Tibial nerve (tissue), 4 donors: ENCODE measurements around the gene OTOF. TPM values are rescaled to one million over a fixed set of nuclear protein-coding genes. Genes with fewer than 3 reads are reported as not detected.

Experiments
- DNase-seq, 2 donors: peaks; one replicate each; pipeline ENCODE4 v3.0.0-alpha.2; 2019; ENCODE audit warnings: low spot score in 2 of 2
- H3K27ac ChIP-seq, 4 donors: fragments of 200-600 bp; sonication (generic) in 3 of 4; one replicate each; pipeline ENCODE4 v1.5.1; 2017 to 2019; ENCODE audit warnings: mild to moderate bottlenecking in 1 of 4
- H3K27me3 ChIP-seq, 2 donors: fragments of 200-600 bp; sonication (generic) in 1 of 2; one replicate each; pipeline versions ENCODE4 v1.5.1 to v1.6.0; 2017 to 2019
- H3K36me3 ChIP-seq, 3 donors: fragments of 200-600 bp; sonication (generic); one replicate each; pipeline ENCODE4 v1.5.1; 2018 to 2019
- H3K4me1 ChIP-seq, 4 donors: fragments of 200-600 bp; sonication (generic) in 3 of 4; one replicate each; pipeline ENCODE4 v1.5.1; 2017 to 2019
- H3K4me3 ChIP-seq, 4 donors: fragments of 200-600 bp; sonication (generic) in 3 of 4; one replicate each; pipeline ENCODE4 v1.5.1; 2017 to 2019; ENCODE audit warnings: mild to moderate bottlenecking in 1 of 4, moderate library complexity in 1 of 4
- H3K9me3 ChIP-seq, 4 donors: fragments of 200-600 bp; sonication (generic) in 3 of 4; one replicate each; pipeline ENCODE4 v1.5.1; 2017 to 2019
- CTCF ChIP-seq, 5 experiments: fragments of 200-600 bp in 3 of 5; fragments of 450-650 bp in 2 of 5; sonication (generic) in 3 of 5; IDR thresholded peaks; one replicate each; pipeline ENCODE4 v1.5.1; 2016 to 2019; ENCODE audit warnings: antibody characterized with exemption in 5 of 5, mild to moderate bottlenecking in 3 of 5, moderate library complexity in 2 of 5
- EP300 ChIP-seq, 2 donors: sonication (generic); formaldehyde crosslinking; IDR thresholded peaks; one replicate each; pipeline ENCODE4 v1.6.1; 2017; ENCODE audit warnings: antibody characterized with exemption in 2 of 2, mild to moderate bottlenecking in 1 of 2
- POLR2A ChIP-seq, 2 donors: fragments of 450-650 bp; IDR thresholded peaks; one replicate each; pipeline ENCODE4 v1.6.1; 2017; ENCODE audit warnings: antibody characterized with exemption in 2 of 2, mild to moderate bottlenecking in 2 of 2, moderate library complexity in 2 of 2
- WGBS, 2 donors: methylation state at CpG; one replicate each; pipeline ENCODE4 v1.1.5; 2018; 5-methylcytosine and 5-hydroxymethylcytosine counted together
- total RNA-seq, 4 donors: library from RNA; depleted of rRNA; stranded (reverse); fragments of >200 nt; gene quantifications; one replicate each; pipeline ENCODE4 v1.1.0, GENCODE V29; 2016

The OTOF gene
- under 1 TPM in 3 of 4 donors, not detected in 1; under 0.01 to 0.30 (median 0.22) TPM for total RNA-seq

- no peak for TF ChIP-seq CTCF (IDR thresholded peaks at IDR 0.05)
- no peak for TF ChIP-seq EP300 (IDR thresholded peaks at IDR 0.05)
- TF ChIP-seq POLR2A (IDR thresholded peaks at IDR 0.05), result no peak
- 12 to 13% methylated on average over 3 of the region's 3 CpGs for WGBS, 2 donors
- H3K4me1 ChIP-seq, result peaks cover 0 to 10% (median 0%) of the 10 kb centered on the region in 4 donors
Observed at GRCh38 chr2:26477911-26478253, at the start of gene OTOF. OTOF (minus strand) TSS chr2:26478124.

GRCh38 chr2:26526589-26526988, 48.7 kb upstream of the OTOF start:
- no peaks in the 10 kb centered on the region for H3K9me3 ChIP-seq
- 84 to 86% methylated on average over 2 of the region's 2 CpGs for WGBS, 2 donors
- no peak for DNase-seq
- TF ChIP-seq EP300 (IDR thresholded peaks at IDR 0.05) (no peak), POLR2A (IDR thresholded peaks at IDR 0.05) (no peak), CTCF (IDR thresholded peaks at IDR 0.05) (no peak)
- no peaks in the 10 kb centered on the region for H3K4me1 ChIP-seq
- no peak overlapping the region for H3K27ac ChIP-seq
- no peaks in the 10 kb centered on the region for H3K36me3 ChIP-seq
- H3K27me3 ChIP-seq, result peaks cover 0 to 11% of the 10 kb centered on the region in 2 donors
- no peak overlapping the region for H3K4me3 ChIP-seq

More at GRCh38 chr2:26477911-26478253, at the start of gene OTOF:
- Histone ChIP-seq H3K27me3 (no peaks in the 10 kb centered on the region), H3K9me3 (no peaks in the 10 kb centered on the region), H3K4me3 (no peak within 1 kb of the TSS), H3K27ac (no peak within 1 kb of the TSS), H3K36me3 (no peaks in the 10 kb centered on the region)
- DNase-seq, result peak in 1 of 2 donors; percentile 19

- H3K36me3 ChIP-seq, result no peaks in the 10 kb centered on the region
- DNase-seq, result no peak
- no peak overlapping the region for H3K4me3 ChIP-seq
- H3K27me3 ChIP-seq, result peaks cover 0 to 16% of the 10 kb centered on the region in 2 donors
- H3K27ac ChIP-seq, result no peak overlapping the region
- 82 to 90% methylated on average over 1 of the region's 1 CpG for WGBS, 2 donors
- H3K9me3 ChIP-seq, result no peaks in the 10 kb centered on the region
- no peak for TF ChIP-seq POLR2A (IDR thresholded peaks at IDR 0.05)
- no peaks in the 10 kb centered on the region for H3K4me1 ChIP-seq
Observed at GRCh38 chr2:26526105-26526504, 48.2 kb upstream of the OTOF start.

- H3K27ac ChIP-seq, result no peak overlapping the region
- no peaks in the 10 kb centered on the region for H3K36me3 ChIP-seq
- H3K4me1 ChIP-seq, result no peaks in the 10 kb centered on the region
- H3K4me3 ChIP-seq, result no peak overlapping the region
- TF ChIP-seq CTCF (IDR thresholded peaks at IDR 0.05), result no peak
- TF ChIP-seq POLR2A (IDR thresholded peaks at IDR 0.05), result no peak
- no peak for TF ChIP-seq EP300 (IDR thresholded peaks at IDR 0.05)
- no peak for DNase-seq
- H3K27me3 ChIP-seq, result peaks cover 0 to 28% of the 10 kb centered on the region in 2 donors
- H3K9me3 ChIP-seq, result no peaks in the 10 kb centered on the region
Observed at GRCh38 chr2:26523750-26524149, 45.8 kb upstream of the OTOF start.

- Histone ChIP-seq H3K27ac (no peak overlapping the region), H3K4me1 (no peaks in the 10 kb centered on the region), H3K27me3 (peaks cover 0 to 30% of the 10 kb centered on the region in 2 donors), H3K9me3 (no peaks in the 10 kb centered on the region), H3K36me3 (no peaks in the 10 kb centered on the region), H3K4me3 (no peak overlapping the region)
- no peak for TF ChIP-seq CTCF (IDR thresholded peaks at IDR 0.05)
- no peak for TF ChIP-seq EP300 (IDR thresholded peaks at IDR 0.05)
- no peak for DNase-seq
- 83 to 88% methylated on average over 7 of the region's 7 CpGs for WGBS, 2 donors
Observed at GRCh38 chr2:26522751-26523171, 44.8 kb upstream of the OTOF start.

- 59 to 71% methylated on average over 5 to 6 of the region's 6 CpGs for WGBS, 2 donors
- Histone ChIP-seq H3K4me3 (no peak overlapping the region), H3K27ac (no peak overlapping the region), H3K27me3 (peaks cover 0 to 30% of the 10 kb centered on the region in 2 donors), H3K4me1 (no peaks in the 10 kb centered on the region), H3K9me3 (no peaks in the 10 kb centered on the region), H3K36me3 (no peaks in the 10 kb centered on the region)
- TF ChIP-seq POLR2A (IDR thresholded peaks at IDR 0.05) (no peak), CTCF (IDR thresholded peaks at IDR 0.05) (no peak), EP300 (IDR thresholded peaks at IDR 0.05) (no peak)
- DNase-seq, result no peak
Observed at GRCh38 chr2:26522325-26522724, 44.4 kb upstream of the OTOF start.
